Mononuclear cell (primary cell): ENCODE results near the gene GSC. TPM values are rescaled to one million over a fixed set of nuclear protein-coding genes. Genes with fewer than 3 reads are reported as not detected.
"Not testable (repeated sequence)": the region's sequence is repeated elsewhere in the genome, so short reads cannot be mapped to it uniquely, and the experiment has no call there.

ENCODE experiments used
- H3K27me3 ChIP-seq: 2 replicates; pipeline ENCODE4 v1.6.0; 2011; ENCODE audit warnings: low read length, control low read depth; ENCODE audit not compliant: insufficient read depth
- H3K4me1 ChIP-seq: 2 replicates; pipeline ENCODE4 v1.5.1; 2011; ENCODE audit warnings: mild to moderate bottlenecking, low read length, control low read depth; ENCODE audit not compliant: insufficient read depth
- H3K4me3 ChIP-seq: 2 replicates; pipeline ENCODE4 v1.5.1; 2011; ENCODE audit warnings: mild to moderate bottlenecking, low read length, moderate library complexity
- H3K9me3 ChIP-seq: 2 replicates; pipeline ENCODE4 v1.5.1; 2011; ENCODE audit warnings: low read depth, mild to moderate bottlenecking, control low read depth, low read length
- total RNA-seq: library from RNA; depleted of rRNA; stranded (reverse); fragments of >200 nt; gene quantifications from one replicate; pipeline ENCODE4 v1.2.3, GENCODE V29; 2012

GSC gene
- total RNA-seq, 1 donor, result 0.42 TPM

- Histone ChIP-seq H3K9me3 (no peaks in the 10 kb centered on the region), H3K4me1 (no peaks in the 10 kb centered on the region), H3K4me3 (no peak overlapping the region), H3K27me3 (no peaks in the 10 kb centered on the region)
Measured at GRCh38 chr14:94728950-94729349, 41.0 kb downstream of the GSC start.

- H3K4me1 ChIP-seq, H3K4me3 ChIP-seq, H3K27me3 ChIP-seq, H3K9me3 ChIP-seq: not testable (repeated sequence)
Measured at GRCh38 chr14:94728440-94728839, 41.5 kb downstream of the GSC start.

- not testable (repeated sequence) for H3K9me3 ChIP-seq, H3K4me1 ChIP-seq, H3K27me3 ChIP-seq, H3K4me3 ChIP-seq
Measured at GRCh38 chr14:94726649-94727048, 43.3 kb downstream of the GSC start.

GRCh38 chr14:94724993-94725392 is 44.9 kb downstream of the GSC start:
- H3K9me3 ChIP-seq, result no peaks in the 10 kb centered on the region
- no peaks in the 10 kb centered on the region for H3K4me1 ChIP-seq
- no peaks in the 10 kb centered on the region for H3K27me3 ChIP-seq
- no peak overlapping the region for H3K4me3 ChIP-seq

GRCh38 chr14:94722397-94722796 is 47.5 kb downstream of the GSC start:
- Histone ChIP-seq H3K4me3 (no peak overlapping the region), H3K4me1 (no peaks in the 10 kb centered on the region), H3K9me3 (no peaks in the 10 kb centered on the region), H3K27me3 (no peaks in the 10 kb centered on the region)

Other genes with a start within 250 kb of the GSC start
- gene SERPINA4, start 208.7 kb downstream of the GSC start, total RNA-seq, result 0.10 TPM
- gene SERPINA5, start 188.7 kb downstream of the GSC start, total RNA-seq, result not detected
- not detected for gene SERPINA3, start 157.7 kb downstream of the GSC start, total RNA-seq